HEK293 (cell line): ENCODE measurements around the gene ARAP1.

ENCODE experiments used
- GLI2 ChIP-seq: fragments of 450-650 bp; formaldehyde crosslinking; IDR thresholded peaks from 2 replicates; pipeline ENCODE4; 2017; ENCODE audit warnings: missing biosample characterization, missing genetic modification characterization, low read depth, borderline replicate concordance
- KLF7 ChIP-seq: fragments of 450-650 bp; formaldehyde crosslinking; IDR thresholded peaks from 2 replicates; pipeline ENCODE4 v1.5.1; 2016; ENCODE audit warnings: missing biosample characterization, missing genetic modification characterization, borderline replicate concordance
- KLF9 ChIP-seq: fragments of 450-650 bp; formaldehyde crosslinking; IDR thresholded peaks from 2 replicates; pipeline ENCODE4 v1.5.1; 2016; ENCODE audit warnings: missing biosample characterization, missing genetic modification characterization, low read depth
- YY2 ChIP-seq: fragments of 450-650 bp; formaldehyde crosslinking; IDR thresholded peaks from 2 replicates; pipeline ENCODE4 v1.5.1; 2016; ENCODE audit warnings: missing biosample characterization, missing genetic modification characterization
- ZBTB21 ChIP-seq: fragments of 450-650 bp; formaldehyde crosslinking; IDR thresholded peaks from 2 replicates; pipeline ENCODE4 v1.5.1; 2017; ENCODE audit warnings: missing biosample characterization, missing genetic modification characterization
- ZBTB48 ChIP-seq: fragments of 450-650 bp; formaldehyde crosslinking; IDR thresholded peaks from 2 replicates; pipeline ENCODE4 v1.5.1; 2016; ENCODE audit warnings: missing biosample characterization, missing genetic modification characterization
- ZFP37 ChIP-seq: fragments of 450-650 bp; formaldehyde crosslinking; IDR thresholded peaks from 2 replicates; pipeline ENCODE4 v1.5.1; 2016; ENCODE audit warnings: missing biosample characterization, missing genetic modification characterization
- ZIC2 ChIP-seq: fragments of 450-650 bp; formaldehyde crosslinking; IDR thresholded peaks from 2 replicates; pipeline ENCODE4 v1.5.1; 2016; ENCODE audit warnings: missing biosample characterization, missing genetic modification characterization
- ZNF2 ChIP-seq: fragments of 450-650 bp; formaldehyde crosslinking; IDR thresholded peaks from 2 replicates; pipeline ENCODE4 v1.5.1; 2016; ENCODE audit warnings: missing biosample characterization, missing genetic modification characterization
- ZNF221 ChIP-seq: fragments of 450-650 bp; formaldehyde crosslinking; IDR thresholded peaks from 2 replicates; pipeline ENCODE4 v1.5.1; 2017; ENCODE audit warnings: missing biosample characterization, missing genetic modification characterization, borderline replicate concordance
- ZNF335 ChIP-seq: fragments of 450-650 bp; formaldehyde crosslinking; conservative IDR thresholded peaks from 2 replicates; pipeline ENCODE4 v1.5.1; 2016; ENCODE audit warnings: missing biosample characterization, missing genetic modification characterization
- ZNF404 ChIP-seq: fragments of 450-650 bp; formaldehyde crosslinking; IDR thresholded peaks from 2 replicates; pipeline ENCODE4 v1.5.1; 2017; ENCODE audit warnings: missing biosample characterization, missing genetic modification characterization
- ZNF501 ChIP-seq: fragments of 450-650 bp; formaldehyde crosslinking; IDR thresholded peaks from 2 replicates; pipeline ENCODE4 v1.5.1; 2016; ENCODE audit warnings: missing biosample characterization, missing genetic modification characterization
- ZNF530 ChIP-seq: fragments of 450-650 bp; formaldehyde crosslinking; IDR thresholded peaks from 2 replicates; pipeline ENCODE4 v1.5.1; 2016; ENCODE audit warnings: low read depth, missing biosample characterization, missing genetic modification characterization
- ZNF701 ChIP-seq: fragments of 450-650 bp; formaldehyde crosslinking; IDR thresholded peaks from 2 replicates; pipeline ENCODE4 v1.5.1; 2016; ENCODE audit warnings: missing biosample characterization, missing genetic modification characterization
- ZNF76 ChIP-seq: fragments of 450-650 bp; formaldehyde crosslinking; IDR thresholded peaks from 2 replicates; pipeline ENCODE4; 2016; ENCODE audit warnings: low read depth, missing biosample characterization, missing genetic modification characterization, borderline replicate concordance
- TF ChIP-seq, protein P1 (sequence below): fragments of 450-650 bp; formaldehyde crosslinking; IDR thresholded peaks from 2 replicates; pipeline ENCODE4 v1.5.1; 2017; ENCODE audit warnings: missing biosample characterization, missing genetic modification characterization
- TF ChIP-seq, protein P2 (sequence below): fragments of 450-650 bp; formaldehyde crosslinking; optimal IDR thresholded peaks from 2 replicates; pipeline ENCODE3; 2016; ENCODE audit warnings: missing biosample characterization, mild to moderate bottlenecking, missing genetic modification characterization
- TF ChIP-seq, protein P3 (sequence below): fragments of 450-650 bp; formaldehyde crosslinking; IDR thresholded peaks from 2 replicates; pipeline ENCODE4 v1.5.1; 2016; ENCODE audit warnings: missing biosample characterization, missing genetic modification characterization
- TF ChIP-seq, protein P4 (sequence below): fragments of 450-650 bp; formaldehyde crosslinking; IDR thresholded peaks from 2 replicates; pipeline ENCODE4 v1.5.1; 2016; ENCODE audit warnings: missing biosample characterization, missing genetic modification characterization
- TF ChIP-seq, protein P5 (sequence below): fragments of 450-650 bp; formaldehyde crosslinking; IDR thresholded peaks from 2 replicates; pipeline ENCODE4 v1.5.1; 2016; ENCODE audit warnings: missing biosample characterization, missing genetic modification characterization
- TF ChIP-seq, protein P6 (sequence below): fragments of 450-650 bp; formaldehyde crosslinking; conservative IDR thresholded peaks from 2 replicates; pipeline ENCODE4 v1.5.1; 2016; ENCODE audit warnings: low read depth, missing biosample characterization, missing genetic modification characterization
- TF ChIP-seq, protein P7 (sequence below): fragments of 450-650 bp; formaldehyde crosslinking; IDR thresholded peaks from 2 replicates; pipeline ENCODE4 v1.5.1; 2016; ENCODE audit warnings: missing biosample characterization, missing genetic modification characterization
- TF ChIP-seq, protein P8 (sequence below): sonication (generic); formaldehyde crosslinking; IDR thresholded peaks from 2 replicates; pipeline ENCODE4 v1.8.1; 2022; ENCODE audit warnings: mild to moderate bottlenecking, moderate library complexity, missing genetic modification reagents

ARAP1 gene

DNA sequence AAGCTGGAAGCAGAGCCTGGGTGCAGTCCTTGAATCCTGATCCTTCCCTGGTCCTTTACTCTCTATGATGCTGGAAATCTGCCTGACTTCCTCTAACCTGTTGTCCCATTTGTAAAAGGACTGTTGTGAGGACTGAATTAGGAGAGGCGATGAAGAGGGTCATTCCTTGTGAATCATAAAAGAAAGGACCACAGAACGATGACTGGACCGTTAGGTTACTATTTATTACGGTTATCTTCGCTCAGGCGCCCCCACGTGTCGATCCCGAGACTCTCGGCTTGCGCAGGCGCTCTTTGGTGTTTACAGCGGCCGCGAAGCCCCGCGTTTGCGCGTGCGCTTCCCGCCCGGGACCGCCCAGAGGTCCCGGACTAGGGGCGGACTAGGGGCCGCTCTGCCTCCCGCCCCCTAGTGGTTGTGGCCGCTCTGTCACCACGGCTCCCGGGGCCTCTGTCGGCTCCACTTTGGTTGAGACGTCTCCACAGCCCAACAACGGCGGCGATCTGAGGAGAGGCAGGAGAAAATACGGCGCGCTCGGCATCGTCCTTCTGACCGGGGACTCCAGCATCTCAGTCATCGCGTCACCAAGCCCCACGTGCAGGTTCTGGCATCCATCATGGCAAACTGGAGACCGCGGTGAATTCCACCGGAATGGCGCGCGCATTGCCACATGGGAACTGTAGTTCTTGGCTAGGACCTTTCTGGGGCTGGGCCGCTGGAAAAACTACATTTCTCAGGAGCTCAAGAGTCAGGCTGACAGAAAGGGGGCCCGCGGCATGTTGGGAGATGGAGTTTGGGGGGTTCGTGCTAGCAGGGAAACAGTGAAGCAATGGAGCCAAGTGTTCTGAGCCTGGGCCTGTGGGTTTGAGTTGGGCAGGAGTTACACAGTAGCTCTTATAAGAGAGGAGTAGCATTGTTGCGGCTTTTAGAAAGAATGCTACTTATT is 41.5 kb upstream of the ARAP1 start, which contains the start of gene STARD10 (continued):
- TF ChIP-seq, protein P1, sequence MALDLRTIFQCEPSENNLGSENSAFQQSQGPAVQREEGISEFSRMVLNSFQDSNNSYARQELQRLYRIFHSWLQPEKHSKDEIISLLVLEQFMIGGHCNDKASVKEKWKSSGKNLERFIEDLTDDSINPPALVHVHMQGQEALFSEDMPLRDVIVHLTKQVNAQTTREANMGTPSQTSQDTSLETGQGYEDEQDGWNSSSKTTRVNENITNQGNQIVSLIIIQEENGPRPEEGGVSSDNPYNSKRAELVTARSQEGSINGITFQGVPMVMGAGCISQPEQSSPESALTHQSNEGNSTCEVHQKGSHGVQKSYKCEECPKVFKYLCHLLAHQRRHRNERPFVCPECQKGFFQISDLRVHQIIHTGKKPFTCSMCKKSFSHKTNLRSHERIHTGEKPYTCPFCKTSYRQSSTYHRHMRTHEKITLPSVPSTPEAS (tag by site-specific recombination): peak; percentile 35; the same call in 1 of the 2 replicates
- TF ChIP-seq ZNF335 (peak; percentile 99), ZNF530 (tag by site-specific recombination) (no peak), ZNF221 (tag by site-specific recombination) (no peak), ZNF404 (tag by site-specific recombination) (no peak), KLF9 (tag by site-specific recombination) (0 out of 2 replicates have a peak, but pooled peaks have one; percentile 15), ZNF76 (tag by site-specific recombination) (peak; percentile 95), ZBTB21 (tag by site-specific recombination) (peak; percentile 59; the same call in 1 of the 2 replicates), ZBTB48 (tag by site-specific recombination) (peak; percentile 82), KLF7 (0 out of 2 replicates have a peak, but pooled peaks have one; percentile 20), YY2 (tag by site-specific recombination) (peak; percentile 85), GLI2 (tag by site-specific recombination) (no peak), ZFP37 (tag by site-specific recombination) (peak; percentile 73; the same call in 1 of the 2 replicates), ZNF701 (tag by site-specific recombination) (no peak), ZNF2 (tag by site-specific recombination) (peak; percentile 88), ZIC2 (0 out of 2 replicates have a peak, but pooled peaks have one; percentile 15), ZNF501 (tag by site-specific recombination) (peak; percentile 92)
- TF ChIP-seq, protein P2, sequence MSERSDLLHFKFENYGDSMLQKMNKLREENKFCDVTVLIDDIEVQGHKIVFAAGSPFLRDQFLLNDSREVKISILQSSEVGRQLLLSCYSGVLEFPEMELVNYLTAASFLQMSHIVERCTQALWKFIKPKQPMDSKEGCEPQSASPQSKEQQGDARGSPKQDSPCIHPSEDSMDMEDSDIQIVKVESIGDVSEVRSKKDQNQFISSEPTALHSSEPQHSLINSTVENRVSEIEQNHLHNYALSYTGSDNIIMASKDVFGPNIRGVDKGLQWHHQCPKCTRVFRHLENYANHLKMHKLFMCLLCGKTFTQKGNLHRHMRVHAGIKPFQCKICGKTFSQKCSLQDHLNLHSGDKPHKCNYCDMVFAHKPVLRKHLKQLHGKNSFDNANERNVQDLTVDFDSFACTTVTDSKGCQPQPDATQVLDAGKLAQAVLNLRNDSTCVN (tag by site-specific recombination): peak; percentile 75
- TF ChIP-seq, protein P3, sequence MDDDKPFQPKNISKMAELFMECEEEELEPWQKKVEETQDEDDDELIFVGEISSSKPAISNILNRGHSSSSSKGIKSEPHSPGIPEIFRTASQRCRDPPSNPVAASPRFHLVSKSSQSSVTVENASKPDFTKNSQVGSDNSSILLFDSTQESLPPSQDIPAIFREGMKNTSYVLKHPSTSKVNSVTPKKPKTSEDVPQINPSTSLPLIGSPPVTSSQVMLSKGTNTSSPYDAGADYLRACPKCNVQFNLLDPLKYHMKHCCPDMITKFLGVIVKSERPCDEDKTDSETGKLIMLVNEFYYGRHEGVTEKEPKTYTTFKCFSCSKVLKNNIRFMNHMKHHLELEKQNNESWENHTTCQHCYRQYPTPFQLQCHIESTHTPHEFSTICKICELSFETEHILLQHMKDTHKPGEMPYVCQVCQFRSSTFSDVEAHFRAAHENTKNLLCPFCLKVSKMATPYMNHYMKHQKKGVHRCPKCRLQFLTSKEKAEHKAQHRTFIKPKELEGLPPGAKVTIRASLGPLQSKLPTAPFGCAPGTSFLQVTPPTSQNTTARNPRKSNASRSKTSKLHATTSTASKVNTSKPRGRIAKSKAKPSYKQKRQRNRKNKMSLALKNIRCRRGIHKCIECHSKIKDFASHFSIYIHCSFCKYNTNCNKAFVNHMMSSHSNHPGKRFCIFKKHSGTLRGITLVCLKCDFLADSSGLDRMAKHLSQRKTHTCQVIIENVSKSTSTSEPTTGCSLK (tag by site-specific recombination): no peak
- TF ChIP-seq, protein P4, sequence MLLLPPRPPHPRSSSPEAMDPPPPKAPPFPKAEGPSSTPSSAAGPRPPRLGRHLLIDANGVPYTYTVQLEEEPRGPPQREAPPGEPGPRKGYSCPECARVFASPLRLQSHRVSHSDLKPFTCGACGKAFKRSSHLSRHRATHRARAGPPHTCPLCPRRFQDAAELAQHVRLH: 0 out of 2 replicates have a peak, but pooled peaks have one; percentile 25
- TF ChIP-seq, protein P5, sequence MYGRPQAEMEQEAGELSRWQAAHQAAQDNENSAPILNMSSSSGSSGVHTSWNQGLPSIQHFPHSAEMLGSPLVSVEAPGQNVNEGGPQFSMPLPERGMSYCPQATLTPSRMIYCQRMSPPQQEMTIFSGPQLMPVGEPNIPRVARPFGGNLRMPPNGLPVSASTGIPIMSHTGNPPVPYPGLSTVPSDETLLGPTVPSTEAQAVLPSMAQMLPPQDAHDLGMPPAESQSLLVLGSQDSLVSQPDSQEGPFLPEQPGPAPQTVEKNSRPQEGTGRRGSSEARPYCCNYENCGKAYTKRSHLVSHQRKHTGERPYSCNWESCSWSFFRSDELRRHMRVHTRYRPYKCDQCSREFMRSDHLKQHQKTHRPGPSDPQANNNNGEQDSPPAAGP (tag by site-specific recombination): peak; percentile 64; the same call in 1 of the 2 replicates
- TF ChIP-seq, protein P6, sequence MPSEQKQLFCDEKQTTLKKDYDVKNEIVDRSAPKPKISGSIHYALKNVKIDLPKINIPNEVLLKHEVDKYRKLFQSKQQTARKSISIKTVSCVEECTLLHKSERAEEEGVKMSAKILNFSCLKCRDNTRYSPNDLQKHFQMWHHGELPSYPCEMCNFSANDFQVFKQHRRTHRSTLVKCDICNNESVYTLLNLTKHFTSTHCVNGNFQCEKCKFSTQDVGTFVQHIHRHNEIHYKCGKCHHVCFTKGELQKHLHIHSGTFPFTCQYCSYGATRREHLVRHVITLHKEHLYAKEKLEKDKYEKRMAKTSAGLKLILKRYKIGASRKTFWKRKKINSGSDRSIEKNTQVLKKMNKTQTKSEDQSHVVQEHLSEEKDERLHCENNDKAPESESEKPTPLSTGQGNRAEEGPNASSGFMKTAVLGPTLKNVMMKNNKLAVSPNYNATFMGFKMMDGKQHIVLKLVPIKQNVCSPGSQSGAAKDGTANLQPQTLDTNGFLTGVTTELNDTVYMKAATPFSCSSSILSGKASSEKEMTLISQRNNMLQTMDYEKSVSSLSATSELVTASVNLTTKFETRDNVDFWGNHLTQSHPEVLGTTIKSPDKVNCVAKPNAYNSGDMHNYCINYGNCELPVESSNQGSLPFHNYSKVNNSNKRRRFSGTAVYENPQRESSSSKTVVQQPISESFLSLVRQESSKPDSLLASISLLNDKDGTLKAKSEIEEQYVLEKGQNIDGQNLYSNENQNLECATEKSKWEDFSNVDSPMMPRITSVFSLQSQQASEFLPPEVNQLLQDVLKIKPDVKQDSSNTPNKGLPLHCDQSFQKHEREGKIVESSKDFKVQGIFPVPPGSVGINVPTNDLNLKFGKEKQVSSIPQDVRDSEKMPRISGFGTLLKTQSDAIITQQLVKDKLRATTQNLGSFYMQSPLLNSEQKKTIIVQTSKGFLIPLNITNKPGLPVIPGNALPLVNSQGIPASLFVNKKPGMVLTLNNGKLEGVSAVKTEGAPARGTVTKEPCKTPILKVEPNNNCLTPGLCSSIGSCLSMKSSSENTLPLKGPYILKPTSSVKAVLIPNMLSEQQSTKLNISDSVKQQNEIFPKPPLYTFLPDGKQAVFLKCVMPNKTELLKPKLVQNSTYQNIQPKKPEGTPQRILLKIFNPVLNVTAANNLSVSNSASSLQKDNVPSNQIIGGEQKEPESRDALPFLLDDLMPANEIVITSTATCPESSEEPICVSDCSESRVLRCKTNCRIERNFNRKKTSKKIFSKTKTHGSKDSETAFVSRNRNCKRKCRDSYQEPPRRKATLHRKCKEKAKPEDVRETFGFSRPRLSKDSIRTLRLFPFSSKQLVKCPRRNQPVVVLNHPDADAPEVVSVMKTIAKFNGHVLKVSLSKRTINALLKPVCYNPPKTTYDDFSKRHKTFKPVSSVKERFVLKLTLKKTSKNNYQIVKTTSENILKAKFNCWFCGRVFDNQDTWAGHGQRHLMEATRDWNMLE (tag by site-specific recombination): no peak
- TF ChIP-seq, protein P7, sequence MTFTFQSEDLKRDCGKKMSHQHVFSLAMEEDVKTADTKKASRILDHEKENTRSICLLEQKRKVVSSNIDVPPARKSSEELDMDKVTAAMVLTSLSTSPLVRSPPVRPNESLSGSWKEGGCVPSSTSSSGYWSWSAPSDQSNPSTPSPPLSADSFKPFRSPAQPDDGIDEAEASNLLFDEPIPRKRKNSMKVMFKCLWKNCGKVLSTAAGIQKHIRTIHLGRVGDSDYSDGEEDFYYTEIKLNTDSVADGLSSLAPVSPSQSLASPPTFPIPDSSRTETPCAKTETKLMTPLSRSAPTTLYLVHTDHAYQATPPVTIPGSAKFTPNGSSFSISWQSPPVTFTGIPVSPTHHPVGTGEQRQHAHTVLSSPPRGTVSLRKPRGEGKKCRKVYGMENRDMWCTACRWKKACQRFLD (tag by site-specific recombination): no peak
- TF ChIP-seq, protein P8, sequence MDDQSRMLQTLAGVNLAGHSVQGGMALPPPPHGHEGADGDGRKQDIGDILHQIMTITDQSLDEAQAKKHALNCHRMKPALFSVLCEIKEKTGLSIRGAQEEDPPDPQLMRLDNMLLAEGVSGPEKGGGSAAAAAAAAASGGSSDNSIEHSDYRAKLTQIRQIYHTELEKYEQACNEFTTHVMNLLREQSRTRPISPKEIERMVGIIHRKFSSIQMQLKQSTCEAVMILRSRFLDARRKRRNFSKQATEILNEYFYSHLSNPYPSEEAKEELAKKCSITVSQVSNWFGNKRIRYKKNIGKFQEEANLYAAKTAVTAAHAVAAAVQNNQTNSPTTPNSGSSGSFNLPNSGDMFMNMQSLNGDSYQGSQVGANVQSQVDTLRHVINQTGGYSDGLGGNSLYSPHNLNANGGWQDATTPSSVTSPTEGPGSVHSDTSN (CRISPR knock-in tag): no peak; the same call in 1 of the 2 replicates
